GM19452 (cell line): ENCODE measurements around the gene TUBB1.
"Not testable (repeated sequence)": the region's sequence is repeated elsewhere in the genome, so short reads cannot be mapped to it uniquely, and the experiment has no call there.

Source experiments
- ATAC-seq: cut with Tn5 transposase; IDR thresholded peaks from one replicate; pipeline ENCODE4 v1.9.1; 2021; ENCODE audit not compliant: unreplicated experiment

Gene TUBB1

DNA sequence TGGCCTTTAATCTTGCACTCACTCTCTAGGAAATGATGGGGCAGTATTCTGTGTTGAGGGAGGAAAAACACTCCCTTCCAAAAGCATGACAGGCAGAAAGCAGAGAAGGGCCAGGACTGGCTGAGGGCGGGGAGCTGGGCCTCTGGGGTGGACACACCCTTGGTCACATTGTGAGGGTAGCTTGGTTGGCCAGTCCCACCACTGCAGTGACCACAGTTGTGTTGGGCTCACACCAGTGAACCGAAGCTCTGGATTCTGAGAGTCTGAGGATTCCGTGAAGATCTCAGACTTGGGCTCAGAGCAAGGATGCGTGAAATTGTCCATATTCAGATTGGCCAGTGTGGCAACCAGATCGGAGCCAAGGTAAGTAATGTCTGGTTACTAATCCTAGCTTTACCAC, at the start of gene TUBB1:
Gene TUBB1, plus strand, starts transcription at position 213 of the 400 bp plus-strand sequence. Its CDS starts 94 bp downstream, at position 307.
- ATAC-seq = no peak

DNA sequence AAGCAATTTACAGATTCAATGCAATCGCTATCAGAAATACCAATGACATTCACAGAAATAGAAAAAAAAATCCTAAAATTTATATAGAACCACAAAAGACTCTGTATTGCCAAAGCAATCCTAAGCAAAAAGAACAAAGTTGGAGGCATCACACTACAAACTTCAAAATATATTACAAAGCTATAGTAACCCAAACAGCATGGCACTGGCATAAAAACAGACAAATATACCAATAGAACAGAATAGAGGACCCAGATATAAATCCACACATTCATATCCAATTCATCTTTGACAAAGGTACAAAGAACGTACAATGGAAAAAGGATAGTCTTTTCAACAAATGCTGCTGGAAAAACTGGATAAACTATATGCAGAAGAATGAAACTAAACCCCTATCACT, 49.8 kb upstream of the TUBB1 start:
- ATAC-seq = no peak

DNA sequence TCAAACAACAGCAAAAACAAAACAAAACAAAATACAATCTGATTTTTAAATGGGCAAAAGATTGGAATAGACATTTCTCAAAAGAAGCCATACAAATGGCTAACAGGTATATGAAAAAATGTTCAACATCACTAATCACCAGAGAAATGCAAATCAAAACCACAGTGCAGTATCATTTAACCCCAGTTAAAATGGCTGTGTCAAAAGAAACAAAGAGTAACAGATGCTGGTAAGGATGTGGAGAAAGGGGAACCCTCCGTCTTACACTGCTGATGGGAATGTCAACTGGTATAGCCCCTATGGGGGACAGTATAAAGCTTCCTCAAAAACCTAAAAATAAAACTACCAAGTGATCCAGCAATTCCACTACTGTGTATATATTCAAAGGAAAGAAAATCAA, 49.1 kb upstream of the TUBB1 start:
- ATAC-seq = no peak

DNA sequence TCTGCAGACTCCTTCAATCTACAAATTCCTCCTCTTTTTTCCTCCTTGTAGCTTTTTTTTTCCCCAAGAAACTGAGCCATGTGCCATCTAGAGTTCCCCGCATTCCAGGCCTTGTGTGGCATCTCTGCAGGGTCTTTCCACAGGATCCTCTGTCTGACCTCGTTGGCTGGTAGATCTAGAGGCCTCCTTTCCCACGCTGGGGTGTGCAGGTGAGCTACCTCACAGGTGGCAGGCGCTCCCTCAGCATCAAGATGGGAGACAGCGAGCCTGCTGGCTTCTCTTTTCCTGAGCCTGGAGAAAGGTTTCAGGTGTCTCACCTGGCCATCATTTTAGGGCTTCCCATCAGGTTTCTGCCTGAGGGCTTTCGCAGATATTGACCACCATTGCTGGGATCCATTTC, 47.8 kb upstream of the TUBB1 start:
- ATAC-seq = no peak

DNA sequence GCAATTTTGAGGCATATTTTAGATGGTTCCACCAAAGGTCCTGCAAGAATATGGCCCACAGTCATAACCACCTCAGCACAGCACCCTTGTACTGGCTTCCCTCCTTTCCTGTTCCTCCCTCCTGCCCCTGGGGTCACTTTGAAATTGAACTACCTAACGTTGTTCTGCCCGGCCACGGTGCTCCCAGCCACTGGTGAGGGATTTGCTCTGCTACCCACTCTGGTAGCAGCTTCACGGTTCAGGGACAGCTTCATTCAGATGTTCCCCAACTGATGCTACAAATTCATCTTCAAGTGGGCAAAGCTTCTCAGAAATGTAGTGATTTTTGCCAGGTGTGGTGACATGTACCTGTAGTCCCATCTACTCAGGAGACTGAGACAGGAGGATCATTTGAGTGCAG, 46.0 kb upstream of the TUBB1 start:
- no peak for ATAC-seq

DNA sequence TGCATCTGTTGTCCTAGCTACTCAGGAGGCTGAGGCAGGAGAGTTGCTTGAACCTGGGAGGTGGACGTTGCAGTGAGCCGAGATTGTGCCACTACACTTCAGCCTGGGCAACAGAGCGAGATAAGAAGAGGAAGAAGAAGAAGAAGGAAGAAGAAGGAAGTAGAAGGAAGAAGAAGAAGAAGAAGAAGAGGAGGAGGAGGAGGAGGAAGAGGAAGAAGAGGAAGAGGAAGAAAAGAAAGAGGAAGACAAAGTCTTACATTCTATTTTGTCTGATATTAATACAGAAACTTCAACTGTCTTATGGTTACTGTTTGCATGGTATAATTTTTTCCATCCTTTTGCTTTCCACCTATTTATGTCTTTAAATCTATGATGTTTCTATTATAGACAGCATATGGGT, 45.4 kb upstream of the TUBB1 start:
- ATAC-seq = no peak

DNA sequence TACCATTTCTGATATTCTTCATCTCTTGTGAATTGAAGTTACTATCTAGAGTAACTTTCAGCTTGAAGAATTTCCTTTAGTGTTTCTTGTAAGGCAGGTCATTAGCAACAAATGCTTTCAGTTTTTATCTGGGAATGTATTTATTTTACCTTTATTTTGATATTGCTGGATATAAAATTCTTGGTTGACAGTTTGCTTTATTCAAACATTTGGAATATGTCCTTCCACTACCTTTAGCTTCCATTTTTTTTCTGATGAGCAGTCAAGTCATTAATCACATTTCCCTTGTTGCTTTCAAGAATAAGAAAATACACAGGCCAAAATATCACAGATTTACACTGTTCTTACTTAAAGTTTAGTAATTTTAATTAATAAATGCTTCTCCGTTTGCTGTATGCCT, 43.9 kb upstream of the TUBB1 start:
- no peak for ATAC-seq

DNA sequence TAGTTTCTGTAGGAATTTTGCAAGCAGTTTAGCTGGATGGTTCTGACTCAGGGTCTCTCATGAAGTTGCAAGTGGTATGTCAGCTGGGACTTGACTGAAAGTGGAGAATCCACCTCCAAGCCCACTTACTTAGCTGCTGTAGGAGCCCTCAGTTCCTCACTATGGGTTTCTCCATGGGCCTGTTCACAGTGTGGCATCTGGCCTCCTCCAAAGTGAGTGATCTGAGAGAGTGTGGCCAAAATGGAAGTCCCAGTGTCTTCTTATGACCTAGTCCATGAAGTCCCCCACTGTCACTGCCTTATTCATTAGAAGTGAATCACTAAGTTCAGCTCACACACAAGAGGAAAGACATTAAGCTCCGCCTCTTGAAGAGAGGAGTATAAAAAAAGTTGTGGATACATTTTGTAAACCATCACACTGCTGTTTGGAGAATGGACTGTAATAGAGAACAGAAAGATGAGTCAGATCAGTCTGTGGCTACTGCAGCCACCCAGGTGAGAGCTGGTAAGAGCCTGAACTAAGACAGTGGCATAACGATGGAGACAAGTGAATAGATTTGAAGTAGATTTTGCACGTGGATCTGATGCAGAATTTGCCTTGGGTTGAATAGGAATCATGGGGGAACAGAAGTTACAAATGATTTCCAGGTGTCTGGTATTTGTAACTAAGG, 43.0 kb upstream of the TUBB1 start:
- ATAC-seq = no peak

DNA sequence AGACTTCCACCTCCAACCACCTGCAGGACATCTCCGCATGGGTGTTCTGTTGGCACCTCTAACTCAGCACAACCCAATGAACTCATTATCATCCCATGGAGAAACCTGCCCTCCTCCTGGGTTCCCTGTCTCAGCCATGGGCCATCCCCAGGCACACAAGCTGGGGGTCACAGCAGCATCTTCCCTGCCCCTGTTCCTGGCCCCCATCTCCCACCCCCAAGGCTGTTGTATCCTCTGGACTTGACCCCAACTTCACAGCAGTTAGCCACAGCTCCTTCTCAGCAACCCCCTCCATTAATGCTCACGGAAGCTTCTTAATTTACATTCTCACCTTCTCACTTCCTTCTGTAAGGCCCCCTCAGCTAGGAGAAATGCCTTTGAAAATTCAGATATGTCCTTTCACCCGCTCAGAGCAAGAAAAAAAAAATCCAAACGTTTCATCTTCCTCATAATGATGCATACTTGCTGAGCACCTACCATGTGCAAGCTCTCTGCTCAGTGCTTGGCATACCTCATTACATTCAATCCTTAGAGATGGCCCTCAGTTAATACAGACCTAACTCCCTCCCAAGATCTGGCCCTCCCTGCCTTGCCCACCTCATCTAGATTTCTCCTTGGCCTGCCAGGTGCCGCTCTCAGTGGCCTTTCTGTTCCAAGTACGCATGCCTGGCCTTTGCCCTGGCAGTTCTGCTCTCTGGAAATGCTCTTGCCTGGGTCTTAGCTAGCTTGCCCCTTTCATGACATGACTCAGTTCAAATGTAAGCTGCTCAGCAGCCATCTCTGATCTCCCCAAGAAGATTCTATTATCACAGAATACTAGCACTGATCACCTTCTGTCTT, 40.7 kb upstream of the TUBB1 start:
- ATAC-seq = no peak

DNA sequence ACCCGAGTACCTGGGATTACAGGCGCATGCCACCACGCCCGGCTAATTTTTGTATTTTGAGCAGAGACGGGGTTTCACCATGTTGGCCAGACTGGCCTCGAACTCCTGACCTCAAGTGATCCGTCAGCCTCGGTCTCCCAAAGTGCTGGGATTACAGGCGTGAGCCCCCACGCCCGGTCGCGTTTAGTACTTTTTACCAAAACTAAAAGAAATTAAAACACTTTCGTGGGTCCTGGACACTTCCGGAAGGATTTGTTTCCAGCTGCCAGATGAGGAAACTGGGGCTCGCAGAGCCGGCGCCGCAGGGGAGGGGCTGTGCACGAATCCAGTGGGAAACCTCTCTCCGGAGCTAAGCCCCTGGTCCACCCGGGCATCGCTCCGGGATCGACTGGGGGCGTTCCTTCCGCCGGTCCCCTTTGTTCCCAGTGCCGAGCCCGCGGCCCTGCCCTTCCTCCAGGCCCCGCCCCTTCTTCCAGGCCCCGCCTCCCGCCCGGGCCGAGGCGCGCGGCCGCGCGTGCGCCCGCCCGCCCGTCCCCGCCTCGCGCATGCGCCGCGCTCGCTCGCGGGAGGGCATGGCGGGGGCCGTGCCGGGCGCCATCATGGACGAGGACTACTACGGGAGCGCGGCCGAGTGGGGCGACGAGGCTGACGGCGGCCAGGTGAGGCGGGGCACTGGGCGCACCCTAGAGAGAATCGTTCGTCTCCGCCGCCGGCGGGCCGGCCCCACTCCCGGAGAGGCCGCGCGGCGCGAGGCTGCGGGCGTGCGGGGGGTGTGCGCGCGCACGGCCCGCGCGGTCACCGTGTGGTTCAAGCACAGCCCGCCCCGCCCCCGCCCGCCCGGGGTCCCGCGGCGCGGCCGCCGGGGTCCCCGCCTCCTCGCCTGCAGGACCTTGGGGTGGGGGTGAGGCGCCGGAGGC, 38.3 kb upstream of the TUBB1 start, which contains the start of gene NELFCD:
Gene NELFCD, plus strand, starts transcription at position 546 of the 917 bp plus-strand sequence. Its CDS starts 54 bp downstream, at position 600.
- ATAC-seq = peak; percentile 76

DNA sequence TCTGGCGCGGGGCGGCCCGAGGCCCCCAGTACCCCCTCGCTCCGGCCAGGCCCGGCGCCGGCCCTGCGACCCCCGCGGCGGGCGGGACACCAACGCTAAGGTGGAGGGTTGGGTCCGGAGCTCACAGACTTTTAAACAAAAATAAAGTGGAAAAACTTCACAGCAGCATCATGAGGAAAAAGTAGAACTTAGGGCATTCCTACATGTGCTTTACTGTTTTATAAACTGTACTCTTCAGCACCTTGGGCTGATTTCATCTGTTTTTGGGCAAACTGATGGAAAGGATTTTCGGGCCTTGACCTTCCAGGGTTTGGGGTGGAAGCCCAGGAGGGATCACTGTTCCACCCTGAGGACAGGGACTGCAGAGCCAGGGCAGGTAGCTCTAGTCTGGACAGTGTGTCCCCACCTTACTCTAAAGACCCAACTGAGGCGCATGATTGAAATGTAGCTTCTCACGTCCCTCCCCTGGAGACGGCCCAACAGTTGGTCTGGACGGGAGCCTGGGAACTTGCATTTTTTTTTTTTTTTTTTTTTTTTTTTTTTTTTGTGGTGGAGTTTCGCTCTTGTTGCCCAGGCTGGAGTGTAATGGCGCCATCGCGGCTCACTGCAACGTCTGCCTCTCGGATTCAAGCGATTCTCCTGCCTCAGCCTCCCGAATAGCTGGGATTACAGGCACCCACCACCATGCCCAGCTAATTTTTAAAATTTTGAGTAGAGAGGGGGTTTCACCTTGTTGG, 37.4 kb upstream of the TUBB1 start:
- no peak for ATAC-seq

DNA sequence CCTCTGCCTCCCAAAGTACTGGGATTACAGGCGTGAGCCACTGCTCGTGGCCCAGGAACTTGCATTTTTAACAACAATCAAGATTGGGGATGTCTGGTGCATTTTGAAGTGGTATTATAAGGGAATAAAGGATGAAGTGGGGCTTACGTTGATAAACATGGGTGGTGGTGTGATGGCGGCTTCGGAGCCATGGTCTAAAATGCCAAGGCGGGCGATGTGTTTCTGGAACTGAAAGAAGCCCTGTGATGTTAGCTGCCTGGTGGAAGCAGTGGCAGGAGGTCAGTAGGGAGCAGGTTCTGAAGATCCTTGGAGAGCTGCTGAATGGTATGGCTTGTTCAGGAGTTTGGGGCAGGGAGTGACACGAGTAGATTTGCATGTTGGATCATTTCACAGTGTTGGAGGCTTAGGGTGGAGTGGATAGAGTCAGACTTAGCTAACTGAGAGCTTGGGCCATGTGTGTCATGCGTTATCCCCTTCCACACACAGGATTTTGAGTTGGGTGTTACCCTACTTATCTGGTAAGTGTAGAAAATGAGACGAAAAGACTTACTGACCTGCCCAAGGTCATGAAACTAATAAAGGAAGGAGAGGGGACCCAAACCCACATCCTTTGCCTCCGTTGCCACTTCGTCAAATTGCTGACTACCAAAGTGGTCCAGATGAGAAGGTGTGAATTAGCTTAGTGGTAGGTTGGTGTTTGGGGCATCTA, 36.7 kb upstream of the TUBB1 start:
- ATAC-seq = no peak

DNA sequence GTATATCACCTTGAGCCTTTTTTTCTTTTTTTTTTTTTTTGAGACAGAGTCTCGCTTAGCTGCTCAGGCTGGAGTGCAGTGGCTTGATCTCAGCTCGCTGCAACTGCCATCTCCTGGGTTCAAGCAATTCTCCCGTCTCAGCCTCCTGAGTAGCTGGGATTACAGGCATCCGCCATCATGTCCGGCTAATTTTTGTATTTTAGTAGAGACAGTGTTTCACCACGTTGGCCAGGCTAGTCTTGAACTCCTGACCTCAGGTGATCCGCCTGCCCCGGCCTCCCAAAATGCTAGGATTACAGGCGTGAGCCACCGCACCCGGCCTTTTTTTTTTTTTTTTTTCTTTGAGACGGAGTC, 36.1 kb upstream of the TUBB1 start:
- ATAC-seq = not testable (repeated sequence)

DNA sequence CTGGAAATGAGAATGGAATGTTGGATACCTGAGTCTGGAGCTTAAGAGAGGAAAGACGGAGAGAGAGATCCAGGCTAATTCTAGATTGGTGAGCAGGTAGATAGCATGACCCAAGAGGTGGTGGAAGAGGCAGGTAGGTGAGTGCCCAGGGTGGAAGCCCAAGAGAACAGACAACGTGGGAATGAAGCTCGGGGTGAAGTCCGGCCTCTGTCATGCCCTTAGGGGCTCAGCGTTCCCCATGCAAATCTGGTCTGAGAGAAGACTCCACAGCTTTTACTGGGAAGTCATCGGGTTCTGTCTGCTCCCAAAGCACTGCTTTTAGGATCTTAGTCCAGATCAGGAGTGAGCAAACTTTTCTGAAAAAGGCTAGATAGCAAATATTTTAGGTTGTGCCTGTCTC, 34.5 kb upstream of the TUBB1 start:
- ATAC-seq = no peak

DNA sequence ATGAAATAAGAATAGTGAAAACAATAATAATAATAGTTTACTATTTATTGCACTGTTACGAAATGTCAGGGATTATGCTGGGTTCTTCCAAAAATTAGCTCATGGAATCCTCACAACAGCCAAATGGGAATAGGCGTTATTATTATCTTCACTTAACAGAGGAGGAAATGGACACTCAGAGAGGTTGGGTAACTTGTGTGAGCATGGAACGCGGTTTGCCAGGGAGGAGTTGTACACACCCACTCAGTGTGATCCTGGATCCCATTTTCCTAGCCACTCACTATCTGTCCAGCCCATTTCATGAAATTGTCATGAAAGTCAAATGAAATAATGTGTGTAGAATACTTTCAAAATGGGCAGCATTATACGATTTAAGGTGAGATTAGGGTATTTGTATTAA, 33.6 kb upstream of the TUBB1 start:
- no peak for ATAC-seq

DNA sequence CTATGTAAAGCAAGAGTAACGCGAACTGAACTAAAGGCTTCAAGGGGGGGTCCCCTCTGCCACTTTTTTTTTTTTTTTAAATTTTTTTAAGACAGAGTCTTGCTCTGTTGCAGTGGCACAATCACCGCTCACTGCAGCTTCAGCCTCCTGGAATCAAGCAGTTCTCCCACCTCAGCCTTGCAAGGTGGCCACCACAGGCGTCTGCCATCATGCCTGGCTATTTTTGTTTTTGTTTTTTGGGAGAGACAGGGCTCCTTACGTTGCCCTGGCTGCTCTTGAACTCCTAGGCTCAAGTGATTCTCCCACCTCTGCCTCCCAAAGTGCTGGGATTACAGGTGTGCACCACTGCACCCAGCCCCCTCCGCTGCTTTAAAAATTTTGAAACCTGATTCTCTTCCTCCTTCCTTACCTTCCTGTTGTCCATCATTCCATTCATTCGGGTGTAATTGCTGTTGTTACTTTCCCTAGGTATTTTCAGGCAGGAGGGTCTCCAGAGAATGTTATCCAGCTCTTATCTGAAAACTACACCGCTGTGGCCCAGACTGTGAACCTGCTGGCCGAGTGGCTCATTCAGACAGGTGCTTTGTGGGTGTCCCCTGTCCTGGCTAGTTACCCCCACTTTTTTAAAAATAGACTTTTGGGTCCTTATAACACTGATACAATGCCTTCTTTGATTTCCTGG, 32.8 kb upstream of the TUBB1 start:
- ATAC-seq = no peak

DNA sequence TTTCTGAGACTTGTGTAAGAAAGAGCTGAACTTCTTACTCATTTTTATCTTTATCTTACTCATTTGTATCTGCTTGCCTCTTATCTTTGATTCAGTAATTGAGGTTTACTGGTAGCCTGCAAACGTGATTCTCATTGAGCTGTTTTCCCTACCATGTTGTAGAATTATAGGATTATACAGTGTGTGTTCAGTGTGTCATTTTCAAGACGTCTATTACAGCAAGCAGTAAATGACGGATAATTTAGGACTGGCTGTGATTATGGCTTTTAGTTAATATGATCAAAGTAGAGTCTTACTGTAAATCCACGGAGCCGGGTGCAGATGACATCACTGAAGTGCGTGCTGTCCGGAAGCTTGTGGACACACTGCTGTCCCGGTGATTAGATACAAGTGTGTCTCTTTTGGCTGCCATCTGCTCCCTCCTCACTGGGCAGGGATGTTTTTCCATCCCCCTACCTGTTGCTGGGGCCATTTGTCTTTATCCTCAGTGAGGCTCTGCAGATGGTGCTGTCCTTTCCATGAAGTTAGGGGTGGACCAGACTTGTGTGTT, 32.2 kb upstream of the TUBB1 start:
- no peak for ATAC-seq

DNA sequence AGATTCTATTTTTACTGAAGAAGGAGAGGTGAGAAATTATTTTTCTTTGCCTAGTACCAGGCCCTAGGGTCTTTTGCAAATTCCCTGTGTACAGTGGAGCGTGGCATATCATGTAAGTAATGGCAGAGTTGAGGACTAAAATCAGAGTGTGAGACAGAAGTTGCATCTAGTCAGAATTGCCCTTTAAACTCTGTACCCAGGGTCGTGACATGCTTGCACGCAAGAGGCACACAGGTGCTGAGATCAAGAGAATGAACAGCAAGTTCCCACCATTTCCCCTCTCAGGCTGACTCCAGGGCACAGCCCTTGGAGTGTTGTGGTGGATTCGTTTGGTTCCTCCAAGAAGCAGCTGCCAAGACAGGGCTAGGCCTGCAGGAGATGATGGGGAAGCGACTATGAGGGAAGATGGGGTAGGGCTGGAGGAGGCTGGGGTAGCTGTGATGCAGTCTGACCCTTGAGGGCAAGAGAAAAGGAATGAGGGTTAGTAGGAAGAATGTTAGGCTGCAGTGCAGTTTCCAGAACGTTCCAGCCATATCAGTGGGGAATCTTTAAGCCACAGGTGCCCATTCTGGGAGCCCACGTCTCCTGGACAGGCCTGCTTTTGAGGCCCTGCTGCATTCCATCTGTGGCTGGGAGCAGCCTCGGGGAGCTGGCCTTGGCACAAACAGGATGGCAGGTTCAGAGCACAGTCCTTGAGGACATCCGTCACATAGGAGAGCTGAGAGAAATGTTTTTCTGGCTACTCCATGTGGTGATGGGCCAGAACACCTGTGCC, 31.3 kb upstream of the TUBB1 start:
- no peak for ATAC-seq

DNA sequence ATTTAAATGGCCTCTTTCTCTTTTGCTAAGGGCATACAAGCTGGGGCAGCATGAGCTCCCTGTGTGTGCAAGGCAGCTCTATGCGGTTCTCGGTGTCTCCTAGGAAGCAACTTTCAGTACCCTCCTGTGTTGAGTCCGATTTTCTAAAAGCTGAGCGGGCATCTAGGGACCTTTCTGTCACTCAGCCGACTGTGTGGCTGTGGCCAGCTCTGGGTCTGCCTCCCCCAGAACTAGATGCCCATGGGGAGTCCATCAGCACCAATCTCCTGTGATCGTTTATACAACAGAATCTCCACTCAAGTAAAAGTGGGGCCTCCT, 30.7 kb upstream of the TUBB1 start:
- ATAC-seq = no peak
